ENCODE measurements around the gene MAML1. TPM values are rescaled to one million over a fixed set of nuclear protein-coding genes. Genes with fewer than 3 reads are reported as not detected.

MAML1 gene
- total and polyA plus RNA-seq, 10 of the 15 experiments (the other 5 are each of a cell fraction or from before 2014, with no cell fraction given), result 0.42 to 23.9 (median 7.3) TPM

DNA sequence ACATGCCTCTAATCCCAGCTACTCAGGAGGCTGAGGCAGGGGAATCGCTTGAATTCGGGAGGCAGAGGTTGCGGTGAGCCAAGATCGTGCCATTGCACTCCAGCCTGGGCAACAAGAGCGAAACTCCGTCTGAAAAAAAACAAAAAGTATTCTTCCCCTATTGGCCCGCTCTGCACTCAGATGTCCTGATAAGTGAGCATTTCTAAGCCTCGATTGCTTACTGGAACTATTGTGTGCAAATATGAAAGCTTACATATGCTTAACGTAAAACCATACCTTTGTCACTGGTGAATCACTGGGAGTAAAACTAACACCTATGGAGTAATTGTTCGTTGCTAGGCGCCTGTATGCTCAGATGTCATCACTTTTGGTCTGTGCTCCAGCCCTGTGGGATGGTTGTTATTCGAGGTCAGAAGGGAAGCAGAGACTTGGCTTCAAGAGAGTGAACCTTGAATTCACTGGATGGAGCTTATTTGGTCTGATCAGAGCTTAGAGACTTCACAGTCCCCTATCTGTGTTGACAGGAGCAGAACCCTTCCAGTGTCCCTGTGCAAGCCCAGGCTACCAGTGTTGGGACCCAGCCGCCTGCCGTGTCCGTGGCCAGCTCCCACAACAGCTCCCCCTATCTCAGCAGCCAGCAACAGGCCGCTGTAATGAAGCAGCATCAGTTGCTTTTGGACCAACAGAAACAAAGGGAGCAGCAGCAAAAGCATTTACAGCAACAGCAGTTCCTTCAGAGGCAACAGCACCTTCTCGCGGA, 35.9 kb downstream of the MAML1 start:
- intact Hi-C loops (cut with micrococcal nuclease; ENCODE audit: unreplicated experiment) (loop anchor here (10.0 kb wide), 1 partner anchor 206 kb away; no protein-coding TSS in a partner anchor), in situ Hi-C loops (cut with MboI) (no loop called here)
- H3K4me3 ChIP-seq, result no peak overlapping the region
- H3K27ac ChIP-seq (ENCODE audit: control insufficient read depth, insufficient read depth), result no peak overlapping the region
- no peak overlapping the region for H3K4me2 ChIP-seq (ENCODE audit: control insufficient read depth, insufficient read depth)
- FAIRE-seq (no peak), ATAC-seq (no peak), DNase-seq (ENCODE audit: low read depth, low spot score) (no peak)
- peaks cover under 1% of the 10 kb centered on the region; the same call in 1 of the 2 replicates for H4K20me1 ChIP-seq (ENCODE audit: control insufficient read depth, insufficient read depth)
- no peaks in the 10 kb centered on the region for H3K27me3 ChIP-seq (replicated peaks in 1 of 2; ENCODE audit: control insufficient read depth in 2 of 2, insufficient read depth in 2 of 2, low read length in 1 of 2)
- H3K79me2 ChIP-seq (ENCODE audit: control insufficient read depth, insufficient read depth, low read length), result peaks cover 5% of the 10 kb centered on the region
- no peak overlapping the region for H2AFZ ChIP-seq (ENCODE audit: control insufficient read depth, low read depth, low read length)
- no TSS peak for BruUV-seq (replicated peaks)
- WGBS (ENCODE audit: insufficient coverage, insufficient replicate concordance, low lambda C conversion rate, missing lambda C conversion rate), result over 99% methylated on average over 18 of the region's 18 CpGs
- no peaks in the 10 kb centered on the region for H3K4me1 ChIP-seq (ENCODE audit: control insufficient read depth, insufficient read depth, low read length)
- ChIA-PET RAD21 (ENCODE audit: unreplicated experiment) (no interaction called here), SMC1A (ENCODE audit: uncharacterized antibody, unreplicated experiment) (no interaction called here), POLR2A (interaction anchor here (0.7 kb wide), 1 partner anchor 150 kb away, joined by 3 read pairs; no protein-coding TSS in a partner anchor), CTCF (interaction anchor here (1.0 kb wide), 1 partner anchor 26 kb away, joined by 3 read pairs; the partner anchor contains the start of gene LTC4S)
- peaks cover 20 to 30% of the 10 kb centered on the region in 2 experiments for H3K36me3 ChIP-seq (ENCODE audit: control insufficient read depth in 2 of 2, insufficient read depth in 2 of 2, low read length in 1 of 2)
- no peaks in the 10 kb centered on the region for H3K9me3 ChIP-seq (replicated peaks; ENCODE audit: control insufficient read depth, insufficient read depth, low read length)
- H3K9ac ChIP-seq (ENCODE audit: control insufficient read depth, insufficient read depth, low read length), result no peak overlapping the region
- TF ChIP-seq ZBED1 (IDR thresholded peaks at IDR 0.05; ENCODE audit: borderline replicate concordance), result no peak
- no peak for TF ChIP-seq POLR2AphosphoS2 (IDR thresholded peaks at IDR 0.05; ENCODE audit: low read depth, low read length)
- TF ChIP-seq NRF1 (conservative IDR thresholded peaks at IDR 0.05; ENCODE audit: low read depth, low read length), result no peak
- TF ChIP-seq PAX8 (IDR thresholded peaks at IDR 0.05), result no peak
- TF ChIP-seq HCFC1 (IDR thresholded peaks at IDR 0.05; ENCODE audit: low read length), result no peak
- TF ChIP-seq, protein P1, sequence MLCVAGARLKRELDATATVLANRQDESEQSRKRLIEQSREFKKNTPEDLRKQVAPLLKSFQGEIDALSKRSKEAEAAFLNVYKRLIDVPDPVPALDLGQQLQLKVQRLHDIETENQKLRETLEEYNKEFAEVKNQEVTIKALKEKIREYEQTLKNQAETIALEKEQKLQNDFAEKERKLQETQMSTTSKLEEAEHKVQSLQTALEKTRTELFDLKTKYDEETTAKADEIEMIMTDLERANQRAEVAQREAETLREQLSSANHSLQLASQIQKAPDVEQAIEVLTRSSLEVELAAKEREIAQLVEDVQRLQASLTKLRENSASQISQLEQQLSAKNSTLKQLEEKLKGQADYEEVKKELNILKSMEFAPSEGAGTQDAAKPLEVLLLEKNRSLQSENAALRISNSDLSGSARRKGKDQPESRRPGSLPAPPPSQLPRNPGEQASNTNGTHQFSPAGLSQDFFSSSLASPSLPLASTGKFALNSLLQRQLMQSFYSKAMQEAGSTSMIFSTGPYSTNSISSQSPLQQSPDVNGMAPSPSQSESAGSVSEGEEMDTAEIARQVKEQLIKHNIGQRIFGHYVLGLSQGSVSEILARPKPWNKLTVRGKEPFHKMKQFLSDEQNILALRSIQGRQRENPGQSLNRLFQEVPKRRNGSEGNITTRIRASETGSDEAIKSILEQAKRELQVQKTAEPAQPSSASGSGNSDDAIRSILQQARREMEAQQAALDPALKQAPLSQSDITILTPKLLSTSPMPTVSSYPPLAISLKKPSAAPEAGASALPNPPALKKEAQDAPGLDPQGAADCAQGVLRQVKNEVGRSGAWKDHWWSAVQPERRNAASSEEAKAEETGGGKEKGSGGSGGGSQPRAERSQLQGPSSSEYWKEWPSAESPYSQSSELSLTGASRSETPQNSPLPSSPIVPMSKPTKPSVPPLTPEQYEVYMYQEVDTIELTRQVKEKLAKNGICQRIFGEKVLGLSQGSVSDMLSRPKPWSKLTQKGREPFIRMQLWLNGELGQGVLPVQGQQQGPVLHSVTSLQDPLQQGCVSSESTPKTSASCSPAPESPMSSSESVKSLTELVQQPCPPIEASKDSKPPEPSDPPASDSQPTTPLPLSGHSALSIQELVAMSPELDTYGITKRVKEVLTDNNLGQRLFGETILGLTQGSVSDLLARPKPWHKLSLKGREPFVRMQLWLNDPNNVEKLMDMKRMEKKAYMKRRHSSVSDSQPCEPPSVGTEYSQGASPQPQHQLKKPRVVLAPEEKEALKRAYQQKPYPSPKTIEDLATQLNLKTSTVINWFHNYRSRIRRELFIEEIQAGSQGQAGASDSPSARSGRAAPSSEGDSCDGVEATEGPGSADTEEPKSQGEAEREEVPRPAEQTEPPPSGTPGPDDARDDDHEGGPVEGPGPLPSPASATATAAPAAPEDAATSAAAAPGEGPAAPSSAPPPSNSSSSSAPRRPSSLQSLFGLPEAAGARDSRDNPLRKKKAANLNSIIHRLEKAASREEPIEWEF (IDR thresholded peaks at IDR 0.05; ENCODE audit: insufficient replicate concordance, low read depth, low read length), result no peak
- TF ChIP-seq, protein P2, sequence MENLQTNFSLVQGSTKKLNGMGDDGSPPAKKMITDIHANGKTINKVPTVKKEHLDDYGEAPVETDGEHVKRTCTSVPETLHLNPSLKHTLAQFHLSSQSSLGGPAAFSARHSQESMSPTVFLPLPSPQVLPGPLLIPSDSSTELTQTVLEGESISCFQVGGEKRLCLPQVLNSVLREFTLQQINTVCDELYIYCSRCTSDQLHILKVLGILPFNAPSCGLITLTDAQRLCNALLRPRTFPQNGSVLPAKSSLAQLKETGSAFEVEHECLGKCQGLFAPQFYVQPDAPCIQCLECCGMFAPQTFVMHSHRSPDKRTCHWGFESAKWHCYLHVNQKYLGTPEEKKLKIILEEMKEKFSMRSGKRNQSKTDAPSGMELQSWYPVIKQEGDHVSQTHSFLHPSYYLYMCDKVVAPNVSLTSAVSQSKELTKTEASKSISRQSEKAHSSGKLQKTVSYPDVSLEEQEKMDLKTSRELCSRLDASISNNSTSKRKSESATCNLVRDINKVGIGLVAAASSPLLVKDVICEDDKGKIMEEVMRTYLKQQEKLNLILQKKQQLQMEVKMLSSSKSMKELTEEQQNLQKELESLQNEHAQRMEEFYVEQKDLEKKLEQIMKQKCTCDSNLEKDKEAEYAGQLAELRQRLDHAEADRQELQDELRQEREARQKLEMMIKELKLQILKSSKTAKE (IDR thresholded peaks at IDR 0.05; ENCODE audit: low read depth, poor library complexity, severe bottlenecking), result no peak
- TF ChIP-seq EP300 (IDR thresholded peaks at IDR 0.05; ENCODE audit: borderline replicate concordance in 1 of 2, control insufficient read depth in 1 of 2, low read depth in 2 of 2, low read length in 2 of 2), result no peak
- no peak for TF ChIP-seq RFX5 (IDR thresholded peaks at IDR 0.05; ENCODE audit: low read depth, low read length)
- no peak for TF ChIP-seq SUPT20H (IDR thresholded peaks at IDR 0.05; ENCODE audit: borderline replicate concordance, control insufficient read depth, low read depth, low read length)
- TF ChIP-seq IKZF1 (conservative IDR thresholded peaks at IDR 0.05), result no peak
- TF ChIP-seq, protein P3, sequence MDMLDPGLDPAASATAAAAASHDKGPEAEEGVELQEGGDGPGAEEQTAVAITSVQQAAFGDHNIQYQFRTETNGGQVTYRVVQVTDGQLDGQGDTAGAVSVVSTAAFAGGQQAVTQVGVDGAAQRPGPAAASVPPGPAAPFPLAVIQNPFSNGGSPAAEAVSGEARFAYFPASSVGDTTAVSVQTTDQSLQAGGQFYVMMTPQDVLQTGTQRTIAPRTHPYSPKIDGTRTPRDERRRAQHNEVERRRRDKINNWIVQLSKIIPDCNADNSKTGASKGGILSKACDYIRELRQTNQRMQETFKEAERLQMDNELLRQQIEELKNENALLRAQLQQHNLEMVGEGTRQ (IDR thresholded peaks at IDR 0.05; ENCODE audit: borderline replicate concordance, low read depth, low read length), result no peak
